ENCODE measurements around the gene TMEM88.

- TF ChIP-seq SUZ12 (IDR thresholded peaks at IDR 0.05; ENCODE audit: extremely low read depth, insufficient read depth, insufficient read length) (no peak), YY1 (IDR thresholded peaks at IDR 0.05; ENCODE audit: insufficient read depth, insufficient read length) (no peak)
These were observed 31.6 kb downstream of the TMEM88 start for GRCh38 chr17:7886227-7887037.

Data from NT2/D1 (cell line).